Measurements from ENCODE around the gene MRPL21. TPM values are rescaled to one million over a fixed set of nuclear protein-coding genes. Genes with fewer than 3 reads are reported as not detected.

Gene MRPL21
- polyA plus RNA-seq (ENCODE audit: insufficient read length in 10 of 10) = 10 to 100 TPM; 36.1 to 57.3 (median 47.5) TPM
- long read RNA-seq, donor 1, transcript MRPL21-202 (7 exons, 662 nt) = minor isoform, 5 of 26 reads
- long read RNA-seq, donor 1, transcript MRPL21-201 (7 exons, 683 nt) = major isoform, 19 of 26 reads
- long read RNA-seq, donor 1, partial matches to known transcripts = 0 of 26 reads
- long read RNA-seq, donor 1, other reads (novel, unspliced or antisense) = 0 of 26 reads
- long read RNA-seq, donor 2, transcript MRPL21-201 (7 exons, 683 nt) = major isoform, 33 of 36 reads
- long read RNA-seq, donor 2, partial matches to known transcripts = 0 of 36 reads
- long read RNA-seq, donor 2, other reads (novel, unspliced or antisense) = 0 of 36 reads
- long read RNA-seq, donor 3 = 0 reads
- long read RNA-seq, donor 4, transcript MRPL21-201 (7 exons, 683 nt) = major isoform, 23 of 25 reads
- long read RNA-seq, donor 4, partial matches to known transcripts = 0 of 25 reads
- long read RNA-seq, donor 4, other reads (novel, unspliced or antisense) = 0 of 25 reads
- long read RNA-seq, donor 5, transcript MRPL21-202 (7 exons, 662 nt) = minor isoform, 5 of 39 reads
- long read RNA-seq, donor 5, transcript MRPL21-201 (7 exons, 683 nt) = major isoform, 33 of 39 reads
- long read RNA-seq, donor 5, partial matches to known transcripts = 0 of 39 reads
- long read RNA-seq, donor 5, other reads (novel, unspliced or antisense) = 0 of 39 reads
- long read RNA-seq, donor 6, transcript MRPL21-201 (7 exons, 683 nt) = major isoform, 28 of 30 reads
- long read RNA-seq, donor 6, partial matches to known transcripts = 0 of 30 reads
- long read RNA-seq, donor 6, other reads (novel, unspliced or antisense) = 0 of 30 reads
- long read RNA-seq, donor 7, transcript MRPL21-201 (7 exons, 683 nt) = major isoform, 11 of 14 reads
- long read RNA-seq, donor 7, partial matches to known transcripts = 0 of 14 reads
- long read RNA-seq, donor 7, other reads (novel, unspliced or antisense) = 0 of 14 reads
- long read RNA-seq, donor 8, transcript MRPL21-201 (7 exons, 683 nt) = major isoform, 13 of 13 reads
- long read RNA-seq, donor 8, partial matches to known transcripts = 0 of 13 reads
- long read RNA-seq, donor 8, other reads (novel, unspliced or antisense) = 0 of 13 reads
- long read RNA-seq, donor 9, partial matches to known transcripts = 0 of 2 reads
- long read RNA-seq, donor 9, other reads (novel, unspliced or antisense) = 0 of 2 reads

DNA sequence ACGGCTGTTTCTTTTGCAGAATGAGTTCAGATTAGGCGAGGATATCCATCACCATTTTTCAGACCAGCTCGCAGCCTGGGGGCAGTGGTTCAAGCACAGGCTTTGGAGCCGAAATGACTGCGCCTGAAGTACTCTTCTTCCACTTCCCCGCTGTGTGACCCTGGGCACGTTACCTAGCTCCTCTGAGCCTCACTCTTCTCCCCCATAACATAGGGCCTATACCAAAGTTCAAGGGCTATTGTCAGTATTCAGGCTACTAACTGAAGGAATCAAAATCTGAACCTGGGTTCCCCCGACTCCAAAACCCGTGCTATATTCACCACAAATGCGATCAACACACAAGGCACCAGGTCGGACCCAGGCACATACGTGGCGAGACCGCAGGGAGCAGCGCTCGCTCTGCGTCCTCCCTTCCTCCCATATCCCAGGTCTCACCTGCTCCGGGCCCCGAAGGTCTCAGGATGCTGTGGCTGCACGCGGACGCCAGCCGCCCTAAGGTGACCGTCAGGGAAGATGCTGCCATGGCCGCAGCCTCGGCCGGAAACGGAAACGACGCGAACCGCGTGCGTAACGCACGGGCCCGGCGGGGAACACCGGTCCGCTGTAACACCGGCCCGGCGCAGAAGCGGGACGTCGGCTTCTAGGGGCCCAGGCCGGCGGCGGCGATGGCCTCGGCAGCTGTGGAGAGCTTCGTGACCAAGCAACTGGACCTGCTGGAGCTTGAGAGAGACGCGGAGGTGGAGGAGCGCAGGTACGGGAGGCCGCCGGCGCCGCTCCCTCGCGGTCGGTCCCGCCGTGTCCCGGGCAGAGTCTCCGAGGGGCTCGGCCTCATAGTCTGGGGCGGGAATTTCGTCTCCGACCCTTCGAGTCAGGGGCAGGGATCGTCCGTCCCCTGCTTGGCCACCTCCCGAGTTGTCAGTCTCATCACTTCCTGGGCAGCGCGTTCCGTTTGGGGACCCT is at the start of gene MRPL21, which contains the start of gene IGHMBP2:
MRPL21 (minus strand) TSS at position 545 of the 960 bp plus-strand sequence; CDS start at position 523, 22 bp downstream.
IGHMBP2 (plus strand) TSS at position 604 of the 960 bp plus-strand sequence; CDS start at position 666, 62 bp downstream.
- DNase-seq = peak; percentile 75 to 96 (median 93)

DNA sequence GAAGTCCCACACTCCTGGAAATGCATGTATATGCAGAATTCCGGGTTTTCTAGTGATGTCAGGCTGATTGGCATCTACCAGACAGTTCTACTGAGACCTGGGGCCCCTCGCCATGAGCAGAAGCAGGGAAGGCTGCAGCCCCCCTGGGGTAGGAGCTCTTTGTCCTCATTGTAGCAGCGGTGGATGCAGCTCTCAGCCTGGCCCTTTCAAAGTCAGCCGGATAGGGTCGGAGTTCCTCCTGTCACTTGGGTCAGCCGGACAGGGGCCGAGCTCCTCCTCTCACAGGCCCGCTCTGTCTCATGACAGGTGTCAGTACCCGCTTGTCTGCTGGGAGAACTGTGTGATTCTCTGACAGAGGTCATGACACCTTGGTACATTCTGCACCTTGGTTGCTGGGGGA is 47.1 kb upstream of the MRPL21 start:
- DNase-seq = no peak

DNA sequence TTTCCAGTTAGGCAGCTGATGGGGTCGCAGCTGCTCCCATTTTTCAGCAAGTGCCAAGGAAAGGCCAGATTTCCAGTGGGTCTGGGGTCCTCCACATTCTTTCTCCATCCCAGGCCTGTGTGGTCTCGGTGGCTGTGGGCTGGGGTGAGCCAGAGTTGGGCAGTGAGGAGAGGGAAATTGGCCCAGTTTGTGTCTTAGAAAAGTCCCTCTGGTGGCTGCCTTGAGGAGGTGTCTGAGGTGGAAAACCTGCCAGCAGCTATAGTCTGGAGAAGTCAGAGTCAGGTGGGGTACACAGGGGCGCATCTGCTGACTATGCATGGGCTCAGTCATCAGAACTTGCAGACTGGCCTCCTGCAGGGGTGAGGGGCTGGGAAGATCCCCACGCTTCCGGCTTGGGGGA is 46.6 kb upstream of the MRPL21 start:
- no peak for DNase-seq

- no peak for DNase-seq
Observed at GRCh38 chr11:68948935-68949334, 45.3 kb upstream of the MRPL21 start.

GRCh38 chr11:68948496-68948895 is 44.9 kb upstream of the MRPL21 start:
- DNase-seq = no peak

- DNase-seq = no peak
Observed at GRCh38 chr11:68947151-68947550, 43.5 kb upstream of the MRPL21 start.

DNA sequence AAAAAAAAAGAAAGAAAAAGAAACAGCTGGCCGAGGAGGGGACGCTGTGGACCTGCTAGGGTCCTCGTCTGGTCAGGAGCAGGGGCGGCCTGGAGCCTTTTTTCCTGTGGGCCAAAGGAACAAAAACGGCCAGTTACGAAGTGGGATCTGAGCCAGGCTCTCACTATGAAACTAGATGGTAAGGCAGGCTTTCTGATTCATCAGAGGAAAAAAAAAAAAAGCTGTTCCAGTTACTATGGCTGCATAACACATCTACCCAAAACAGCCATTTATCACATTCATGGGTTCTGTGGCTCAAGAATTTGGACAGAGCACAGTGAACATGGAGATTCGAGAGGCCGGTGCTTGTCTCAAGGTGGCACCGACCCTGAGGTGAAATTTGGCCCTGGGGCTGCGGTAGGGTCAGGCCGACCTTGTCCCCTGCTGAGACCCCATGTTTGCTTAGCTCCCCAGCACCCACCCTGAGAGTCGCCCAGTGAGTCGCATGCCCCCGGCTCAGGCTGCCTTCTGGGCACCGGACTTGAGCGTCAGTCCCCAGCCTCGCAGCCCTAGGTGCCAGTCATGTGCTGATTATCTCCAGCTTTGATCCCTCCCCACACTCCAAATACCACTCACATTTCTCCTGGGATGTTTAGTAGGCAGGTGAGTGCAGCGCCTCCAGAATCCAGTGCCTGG is 42.9 kb upstream of the MRPL21 start:
- DNase-seq = peak; percentile 36 to 64 (median 52)

DNA sequence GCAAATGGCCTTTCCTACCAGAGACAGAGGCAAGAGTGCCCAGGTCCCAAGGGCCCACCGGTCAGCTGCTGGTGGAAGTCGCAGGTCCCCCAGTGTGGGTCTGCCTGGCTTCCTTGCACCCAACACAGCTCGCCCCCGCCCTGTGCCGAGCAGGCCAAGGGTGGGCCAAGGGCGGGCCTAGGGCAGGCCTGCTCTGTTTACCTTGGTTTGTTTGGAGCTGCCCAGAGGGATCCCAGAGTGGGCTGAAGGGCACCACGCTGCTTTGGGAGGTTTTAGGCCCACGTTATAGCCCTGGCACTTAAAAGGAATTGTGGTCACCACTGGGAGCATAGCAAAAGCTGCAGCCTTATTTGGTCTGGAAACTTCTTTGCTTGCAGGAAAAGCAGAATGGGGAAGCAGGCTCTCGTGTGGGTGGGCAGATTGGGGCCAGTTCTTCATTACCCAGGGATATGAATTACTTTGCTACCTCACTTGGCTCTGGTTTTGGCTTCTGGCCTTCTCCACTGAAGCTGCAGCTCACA is 39.2 kb upstream of the MRPL21 start:
- no peak for DNase-seq

GRCh38 chr11:68942095-68942620 is 38.5 kb upstream of the MRPL21 start:
- DNase-seq = no peak

GRCh38 chr11:68941324-68942094 is 37.9 kb upstream of the MRPL21 start:
- DNase-seq = no peak

DNA sequence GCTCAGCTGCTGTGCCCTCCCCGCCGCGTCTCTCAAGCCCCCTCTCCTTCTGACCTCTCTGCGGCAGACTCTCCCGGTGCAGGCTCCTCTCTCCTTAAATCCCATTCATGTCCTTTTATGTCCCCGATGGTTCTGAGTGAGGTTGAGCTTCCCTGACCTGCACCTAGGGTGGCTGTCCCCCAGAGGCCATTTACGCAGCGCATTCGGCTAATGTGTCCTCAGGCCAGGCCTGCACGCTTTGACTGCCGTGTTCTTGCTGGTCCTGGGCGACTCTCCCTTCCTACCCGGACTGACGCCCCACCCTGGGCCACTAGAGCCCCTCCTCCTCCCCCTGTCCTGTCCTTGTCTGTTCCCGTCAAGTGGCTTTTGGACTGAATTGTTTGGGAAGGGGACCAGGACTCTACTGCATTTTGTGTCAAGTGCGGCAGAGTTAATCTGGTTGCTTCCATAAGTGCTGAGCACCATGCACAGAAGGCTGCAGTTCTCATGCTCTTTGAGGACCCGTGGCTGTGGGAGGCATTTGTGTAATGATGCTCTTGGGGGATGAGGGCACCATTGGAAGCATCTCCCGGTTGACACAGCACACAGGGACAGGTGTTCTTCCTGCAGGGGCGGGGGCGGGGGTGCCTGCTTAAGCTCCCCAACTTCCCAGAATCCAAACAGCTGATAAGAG is 37.2 kb upstream of the MRPL21 start:
- DNase-seq = no peak

GRCh38 chr11:68939583-68940555 is 36.2 kb upstream of the MRPL21 start:
- no peak for DNase-seq

- no peak for DNase-seq
Observed at GRCh38 chr11:68938816-68939582, 35.4 kb upstream of the MRPL21 start.

GRCh38 chr11:68938088-68938487 is 34.5 kb upstream of the MRPL21 start:
- DNase-seq = no peak

DNA sequence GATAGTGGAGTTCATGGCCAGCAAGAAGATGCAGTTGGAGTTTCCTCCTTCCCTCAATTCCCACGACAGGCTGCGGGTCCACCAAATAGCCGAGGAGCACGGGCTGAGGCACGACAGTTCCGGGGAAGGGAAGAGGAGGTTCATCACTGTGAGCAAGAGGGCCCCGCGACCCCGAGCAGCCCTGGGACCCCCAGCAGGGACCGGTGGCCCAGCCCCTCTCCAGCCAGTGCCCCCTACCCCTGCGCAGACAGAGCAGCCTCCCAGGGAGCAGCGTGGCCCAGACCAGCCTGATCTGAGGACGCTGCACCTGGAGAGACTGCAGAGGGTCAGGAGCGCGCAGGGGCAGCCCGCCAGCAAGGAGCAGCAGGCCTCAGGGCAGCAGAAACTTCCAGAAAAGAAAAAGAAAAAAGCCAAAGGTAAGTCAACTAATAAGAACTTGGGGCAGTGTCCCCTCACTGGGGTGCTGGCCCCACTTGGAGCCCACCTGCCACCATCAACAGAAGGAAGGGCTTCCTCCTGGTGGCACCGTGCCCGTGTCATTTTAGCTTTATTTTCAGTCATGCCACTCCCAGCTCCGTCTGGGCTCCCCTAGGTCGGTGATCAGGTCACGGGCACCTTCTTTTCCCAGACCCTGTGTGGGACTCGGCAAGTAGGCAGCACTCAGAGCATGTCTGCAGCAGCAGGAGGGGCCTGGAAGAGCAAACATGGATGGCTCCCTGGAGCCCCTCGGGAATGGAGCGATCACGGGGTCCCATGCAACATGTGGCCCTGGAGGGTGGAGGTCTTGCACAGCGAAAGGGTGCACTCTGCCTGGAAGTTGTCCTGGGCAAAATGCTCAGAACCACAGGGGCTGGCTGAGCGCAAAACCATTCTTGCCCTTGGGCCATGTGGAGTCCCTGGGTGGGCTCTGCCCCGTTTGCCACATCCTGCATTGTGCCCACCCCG is 33.3 kb upstream of the MRPL21 start:
- no peak for DNase-seq
